ENCODE results near the gene TRIM52. TPM values are rescaled to one million over a fixed set of nuclear protein-coding genes. Genes with fewer than 3 reads are reported as not detected.

TRIM52 gene
- total RNA-seq, 1 donor from 2014 or later: 4.2 TPM

DNA sequence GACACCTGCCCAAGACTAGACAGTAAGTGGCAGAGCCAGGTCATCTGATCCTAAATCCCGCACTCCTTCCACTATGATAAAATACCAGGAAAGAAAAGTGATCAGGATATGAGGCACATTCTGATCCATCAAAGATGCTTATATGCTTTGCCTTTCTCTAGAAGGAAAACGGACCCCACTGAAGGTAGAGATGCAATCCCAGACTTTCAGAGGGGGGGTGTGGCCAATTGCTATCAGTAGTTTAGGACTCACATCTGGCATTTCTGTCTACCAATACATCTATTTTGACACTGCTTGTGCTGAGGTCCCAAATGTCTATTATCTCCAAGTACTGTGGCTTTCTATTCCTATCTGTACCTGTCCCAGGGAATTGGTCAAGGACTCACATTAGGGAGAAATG is 1.7 kb downstream of the TRIM52 start:
- Histone ChIP-seq H3K4me3 (ENCODE audit: low read length in 3 of 3) (peak overlapping the region; percentile 97 to 100 (median 98)), H3K9ac (ENCODE audit: low read depth in 1 of 3, low read length in 3 of 3) (peak overlapping the region; percentile 99)

DNA sequence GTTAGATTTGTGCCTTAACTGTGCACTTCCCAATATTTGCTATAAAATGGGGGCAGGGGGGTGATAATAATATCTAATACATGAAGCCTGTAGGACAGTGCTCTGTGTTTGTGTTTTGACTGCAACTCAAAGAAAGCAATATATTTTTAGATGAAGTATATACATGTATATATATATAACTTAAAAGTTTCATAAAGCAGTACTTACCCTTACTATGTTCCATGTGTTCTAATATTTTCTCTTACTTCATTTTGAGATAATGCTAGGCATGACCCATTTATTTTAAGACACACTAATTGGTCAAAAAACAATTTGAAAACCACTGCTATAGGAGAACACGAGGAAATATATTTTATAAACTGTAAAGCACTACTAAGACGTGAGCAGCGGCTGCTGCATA is 2.4 kb downstream of the TRIM52 start:
- peaks cover 10 to 13% (median 10%) of the 10 kb centered on the region in 3 donors for H3K36me3 ChIP-seq (ENCODE audit: control insufficient read depth in 3 of 3, insufficient read depth in 3 of 3, low read length in 3 of 3)
- H3K9me3 ChIP-seq (ENCODE audit: control insufficient read depth in 3 of 3, low read length in 3 of 3): no peaks in the 10 kb centered on the region
- peak overlapping the region; percentile 40 to 99 (median 99) for H3K9ac ChIP-seq (ENCODE audit: low read depth in 1 of 3, low read length in 3 of 3)
- peak overlapping the region; percentile 97 to 100 (median 98) for H3K4me3 ChIP-seq (ENCODE audit: low read length in 3 of 3)
- no peaks in the 10 kb centered on the region for H3K27me3 ChIP-seq (ENCODE audit: control insufficient read depth in 3 of 3, insufficient read depth in 3 of 3, low read length in 3 of 3)
- H3K4me1 ChIP-seq (ENCODE audit: control insufficient read depth in 3 of 3, insufficient read depth in 3 of 3, low read length in 3 of 3): peaks cover 45 to 62% (median 50%) of the 10 kb centered on the region in 3 donors
- no peak overlapping the region for H3K27ac ChIP-seq (ENCODE audit: low read depth, low read length)

More for the DNA sequence above, 1.7 kb downstream of the TRIM52 start:
- Histone ChIP-seq H3K4me1 (ENCODE audit: control insufficient read depth in 3 of 3, insufficient read depth in 3 of 3, low read length in 3 of 3) (peaks cover 45 to 60% (median 48%) of the 10 kb centered on the region in 3 donors), H3K27me3 (ENCODE audit: control insufficient read depth in 3 of 3, insufficient read depth in 3 of 3, low read length in 3 of 3) (no peaks in the 10 kb centered on the region), H3K36me3 (ENCODE audit: control insufficient read depth in 3 of 3, insufficient read depth in 3 of 3, low read length in 3 of 3) (peaks cover 14 to 15% (median 14%) of the 10 kb centered on the region in 3 donors), H3K9me3 (ENCODE audit: control insufficient read depth in 3 of 3, low read length in 3 of 3) (no peaks in the 10 kb centered on the region), H3K27ac (ENCODE audit: low read depth, low read length) (peak overlapping the region; percentile 100)

DNA sequence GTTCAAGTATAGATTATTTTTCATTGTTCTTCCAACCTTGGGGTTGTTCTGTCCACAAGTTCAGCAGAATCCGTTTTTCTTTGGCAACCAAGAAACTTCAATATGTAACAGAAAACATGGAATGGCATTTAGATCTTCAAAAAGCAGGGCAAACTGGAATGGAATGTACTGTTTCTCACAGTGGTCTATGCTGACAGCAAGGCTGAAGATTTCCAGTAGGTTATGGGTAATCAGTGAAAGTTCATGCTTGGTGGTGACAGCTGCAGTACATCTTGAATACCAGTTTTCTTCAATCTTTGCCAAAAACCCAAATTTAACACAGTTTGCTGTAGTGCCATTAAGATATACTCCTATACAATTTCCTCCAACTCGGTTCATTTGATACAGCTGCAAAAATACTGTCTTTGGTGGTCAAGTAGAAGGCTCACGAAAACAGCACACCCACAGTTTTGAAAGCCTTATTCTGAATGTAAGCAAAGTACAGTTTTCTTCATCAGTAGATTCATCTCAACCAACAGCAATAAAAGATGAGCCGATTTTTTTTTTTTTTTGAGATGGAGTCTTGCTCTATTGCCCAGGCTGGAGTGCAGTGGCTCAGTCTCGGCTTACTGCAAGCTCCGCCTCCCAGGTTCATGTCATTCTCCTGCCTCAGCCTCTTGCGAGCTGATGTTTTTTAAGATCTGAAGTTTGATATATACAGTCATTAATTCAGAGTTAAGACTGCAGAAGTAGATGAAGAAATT is 4.9 kb downstream of the TRIM52 start:
- H3K9ac ChIP-seq (ENCODE audit: low read depth in 1 of 3, low read length in 3 of 3): no peak overlapping the region
- no peaks in the 10 kb centered on the region for H3K9me3 ChIP-seq (ENCODE audit: control insufficient read depth in 3 of 3, low read length in 3 of 3)
- no peak overlapping the region for H3K27ac ChIP-seq (ENCODE audit: low read depth, low read length)
- H3K4me3 ChIP-seq (ENCODE audit: low read length in 3 of 3): no peak overlapping the region
- peaks cover 6 to 17% (median 12%) of the 10 kb centered on the region in 3 donors for H3K36me3 ChIP-seq (ENCODE audit: control insufficient read depth in 3 of 3, insufficient read depth in 3 of 3, low read length in 3 of 3)
- no peaks in the 10 kb centered on the region for H3K27me3 ChIP-seq (ENCODE audit: control insufficient read depth in 3 of 3, insufficient read depth in 3 of 3, low read length in 3 of 3)
- H3K4me1 ChIP-seq (ENCODE audit: control insufficient read depth in 3 of 3, insufficient read depth in 3 of 3, low read length in 3 of 3): peaks cover 53 to 67% (median 54%) of the 10 kb centered on the region in 3 donors

DNA sequence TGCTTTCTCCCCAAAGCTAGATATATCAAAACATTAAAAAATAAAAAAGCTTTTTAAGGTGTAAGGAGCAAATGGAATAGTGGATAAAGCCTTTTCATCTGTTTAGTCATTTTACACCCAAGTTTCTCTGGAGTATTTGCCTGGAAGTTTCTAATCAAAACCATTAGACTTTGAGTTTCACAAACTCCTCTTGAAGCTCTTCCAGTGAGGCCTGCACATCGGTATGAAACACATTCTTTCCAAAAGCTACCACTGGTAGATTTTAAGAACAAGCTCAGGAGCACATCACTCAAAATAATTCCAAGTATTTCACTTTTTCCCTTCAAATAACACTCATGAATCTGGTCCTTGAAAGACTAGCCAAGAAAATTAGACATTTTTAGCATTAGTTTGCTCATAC is 5.7 kb downstream of the TRIM52 start:
- Histone ChIP-seq H3K27ac (ENCODE audit: low read depth, low read length) (no peak overlapping the region), H3K4me3 (ENCODE audit: low read length in 3 of 3) (no peak overlapping the region), H3K9me3 (ENCODE audit: control insufficient read depth in 3 of 3, low read length in 3 of 3) (no peaks in the 10 kb centered on the region), H3K27me3 (ENCODE audit: control insufficient read depth in 3 of 3, insufficient read depth in 3 of 3, low read length in 3 of 3) (no peaks in the 10 kb centered on the region), H3K36me3 (ENCODE audit: control insufficient read depth in 3 of 3, insufficient read depth in 3 of 3, low read length in 3 of 3) (peaks cover 6 to 17% (median 10%) of the 10 kb centered on the region in 3 donors), H3K9ac (ENCODE audit: low read depth in 1 of 3, low read length in 3 of 3) (peak overlapping the region in 1 of 3 donors; percentile 4), H3K4me1 (ENCODE audit: control insufficient read depth in 3 of 3, insufficient read depth in 3 of 3, low read length in 3 of 3) (peaks cover 53 to 64% (median 57%) of the 10 kb centered on the region in 3 donors)

DNA sequence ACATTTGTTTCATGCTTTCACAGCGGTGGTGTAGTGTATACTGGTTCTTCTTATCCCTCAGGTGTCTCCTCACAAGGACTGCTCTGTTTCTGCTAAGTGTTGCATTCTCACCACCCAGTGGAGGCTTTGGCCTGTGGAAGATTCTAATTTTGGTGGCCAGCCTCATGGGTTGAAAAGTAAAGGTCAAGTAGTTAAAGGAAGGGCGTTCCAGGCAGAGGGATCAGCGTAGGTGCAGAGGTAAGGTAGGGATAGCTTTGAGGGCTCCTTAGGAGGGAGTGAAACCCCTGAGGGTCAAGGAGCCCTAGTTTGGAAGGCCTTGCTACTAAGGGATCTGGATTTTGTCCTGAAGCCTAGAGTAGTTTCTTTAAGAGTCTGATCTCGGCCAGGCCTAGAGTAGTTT is 12.7 kb downstream of the TRIM52 start:
- peak overlapping the region; percentile 55 to 81 (median 77) for H3K4me3 ChIP-seq (ENCODE audit: low read length in 3 of 3)
- no peaks in the 10 kb centered on the region for H3K9me3 ChIP-seq (ENCODE audit: control insufficient read depth in 3 of 3, low read length in 3 of 3)
- peaks cover 54 to 68% (median 66%) of the 10 kb centered on the region in 3 donors for H3K4me1 ChIP-seq (ENCODE audit: control insufficient read depth in 3 of 3, insufficient read depth in 3 of 3, low read length in 3 of 3)
- peak overlapping the region; percentile 97 for H3K27ac ChIP-seq (ENCODE audit: low read depth, low read length)
- peak overlapping the region; percentile 79 to 80 (median 79) for H3K9ac ChIP-seq (ENCODE audit: low read depth in 1 of 3, low read length in 3 of 3)
- peaks cover 4 to 5% (median 5%) of the 10 kb centered on the region in 3 donors for H3K36me3 ChIP-seq (ENCODE audit: control insufficient read depth in 3 of 3, insufficient read depth in 3 of 3, low read length in 3 of 3)
- no peaks in the 10 kb centered on the region for H3K27me3 ChIP-seq (ENCODE audit: control insufficient read depth in 3 of 3, insufficient read depth in 3 of 3, low read length in 3 of 3)

DNA sequence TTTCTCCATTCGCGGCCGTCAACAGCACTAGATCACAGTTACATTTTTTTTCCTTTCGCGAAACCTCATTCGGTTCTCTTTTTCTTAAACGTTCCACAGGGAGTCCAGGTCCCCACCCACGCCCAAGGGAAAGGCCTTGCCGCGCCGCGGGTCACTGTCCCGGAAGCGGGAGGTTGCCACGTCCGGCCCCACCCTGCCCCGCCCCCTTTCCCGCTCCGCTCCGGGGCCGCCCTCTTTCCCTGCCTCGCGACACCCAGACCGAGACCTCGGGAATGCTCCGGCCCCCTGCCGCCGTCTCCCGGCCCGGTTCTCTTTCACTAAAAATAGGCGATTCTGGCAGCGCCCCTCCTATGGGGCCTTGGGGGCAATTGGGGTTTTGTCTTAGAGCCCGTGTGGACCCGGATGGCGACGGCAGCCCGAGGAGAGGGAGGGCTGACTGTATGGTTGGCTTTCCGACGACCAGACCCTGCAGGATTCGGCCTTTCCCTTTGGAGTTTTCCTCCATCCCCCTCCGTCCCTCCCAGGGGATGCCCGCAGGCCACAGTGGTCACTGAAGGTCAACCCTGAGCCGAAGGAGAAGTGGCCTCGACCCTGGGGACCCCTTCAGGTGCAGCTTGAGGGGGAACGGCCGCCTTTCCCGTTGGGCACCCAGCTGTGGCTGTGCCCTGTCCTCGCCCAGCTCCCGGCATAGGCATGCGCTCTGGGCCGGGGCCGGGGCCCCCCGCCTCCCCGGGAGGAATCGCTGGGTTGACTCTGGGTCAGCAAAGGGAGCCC is 14.5 kb downstream of the TRIM52 start:
- Histone ChIP-seq H3K27ac (ENCODE audit: low read depth, low read length) (peak overlapping the region; percentile 97), H3K9ac (ENCODE audit: low read depth in 1 of 3, low read length in 3 of 3) (peak overlapping the region; percentile 97 to 99 (median 98)), H3K36me3 (ENCODE audit: control insufficient read depth in 3 of 3, insufficient read depth in 3 of 3, low read length in 3 of 3) (peaks cover 8 to 14% (median 12%) of the 10 kb centered on the region in 3 donors), H3K9me3 (ENCODE audit: control insufficient read depth in 3 of 3, low read length in 3 of 3) (no peaks in the 10 kb centered on the region), H3K4me3 (ENCODE audit: low read length in 3 of 3) (peak overlapping the region; percentile 96 to 98 (median 97)), H3K27me3 (ENCODE audit: control insufficient read depth in 3 of 3, insufficient read depth in 3 of 3, low read length in 3 of 3) (no peaks in the 10 kb centered on the region), H3K4me1 (ENCODE audit: control insufficient read depth in 3 of 3, insufficient read depth in 3 of 3, low read length in 3 of 3) (peaks cover 62 to 75% (median 74%) of the 10 kb centered on the region in 3 donors)

DNA sequence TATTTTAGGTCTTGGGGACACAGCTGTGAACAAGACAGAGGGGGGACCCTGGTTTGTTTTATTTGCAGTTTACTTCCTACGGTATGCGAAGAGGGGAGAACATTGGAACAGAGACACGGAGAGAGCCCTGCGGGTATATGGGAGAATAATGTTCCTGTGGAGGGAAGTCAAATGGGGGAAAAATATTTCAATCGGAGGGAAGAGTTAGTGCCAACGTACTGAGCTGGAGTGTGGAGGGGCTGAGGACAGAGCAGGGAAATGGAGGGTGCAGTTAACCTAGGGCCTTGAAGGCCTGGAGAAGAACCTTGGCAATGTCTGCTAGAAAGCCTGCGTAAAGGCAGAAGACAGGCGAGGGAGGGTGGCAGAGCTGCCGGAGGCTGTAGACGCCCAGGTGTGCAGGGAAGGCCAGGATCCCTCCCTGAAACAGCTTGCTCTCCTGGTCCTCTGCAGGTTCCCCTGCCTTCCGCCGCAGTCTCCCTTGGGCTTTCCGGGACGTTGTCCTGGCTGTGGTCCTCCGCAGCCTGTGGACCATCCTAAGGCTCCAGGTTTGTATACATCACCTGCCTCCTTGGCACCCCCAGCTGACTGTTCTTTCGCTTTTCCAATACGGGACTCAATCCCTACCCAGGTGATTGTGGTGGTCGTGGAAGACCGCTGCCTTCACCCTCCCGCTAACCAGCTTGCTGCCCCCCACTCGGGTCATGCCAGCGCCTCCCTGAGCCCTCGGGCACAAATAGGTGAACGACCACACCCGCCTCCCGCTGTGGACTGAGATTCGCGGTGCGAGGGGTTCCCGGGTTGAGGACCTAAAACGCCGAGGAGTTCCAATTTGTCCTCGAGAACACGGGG is 15.3 kb downstream of the TRIM52 start:
- Histone ChIP-seq H3K9me3 (ENCODE audit: control insufficient read depth in 3 of 3, low read length in 3 of 3) (no peaks in the 10 kb centered on the region), H3K4me3 (ENCODE audit: low read length in 3 of 3) (peak overlapping the region; percentile 96 to 98 (median 97)), H3K9ac (ENCODE audit: low read depth in 1 of 3, low read length in 3 of 3) (peak overlapping the region; percentile 96 to 99 (median 98)), H3K27ac (ENCODE audit: low read depth, low read length) (peak overlapping the region; percentile 97), H3K4me1 (ENCODE audit: control insufficient read depth in 3 of 3, insufficient read depth in 3 of 3, low read length in 3 of 3) (peaks cover 64 to 79% (median 71%) of the 10 kb centered on the region in 3 donors), H3K36me3 (ENCODE audit: control insufficient read depth in 3 of 3, insufficient read depth in 3 of 3, low read length in 3 of 3) (peaks cover 15 to 21% (median 17%) of the 10 kb centered on the region in 3 donors), H3K27me3 (ENCODE audit: control insufficient read depth in 3 of 3, insufficient read depth in 3 of 3, low read length in 3 of 3) (no peaks in the 10 kb centered on the region)

DNA sequence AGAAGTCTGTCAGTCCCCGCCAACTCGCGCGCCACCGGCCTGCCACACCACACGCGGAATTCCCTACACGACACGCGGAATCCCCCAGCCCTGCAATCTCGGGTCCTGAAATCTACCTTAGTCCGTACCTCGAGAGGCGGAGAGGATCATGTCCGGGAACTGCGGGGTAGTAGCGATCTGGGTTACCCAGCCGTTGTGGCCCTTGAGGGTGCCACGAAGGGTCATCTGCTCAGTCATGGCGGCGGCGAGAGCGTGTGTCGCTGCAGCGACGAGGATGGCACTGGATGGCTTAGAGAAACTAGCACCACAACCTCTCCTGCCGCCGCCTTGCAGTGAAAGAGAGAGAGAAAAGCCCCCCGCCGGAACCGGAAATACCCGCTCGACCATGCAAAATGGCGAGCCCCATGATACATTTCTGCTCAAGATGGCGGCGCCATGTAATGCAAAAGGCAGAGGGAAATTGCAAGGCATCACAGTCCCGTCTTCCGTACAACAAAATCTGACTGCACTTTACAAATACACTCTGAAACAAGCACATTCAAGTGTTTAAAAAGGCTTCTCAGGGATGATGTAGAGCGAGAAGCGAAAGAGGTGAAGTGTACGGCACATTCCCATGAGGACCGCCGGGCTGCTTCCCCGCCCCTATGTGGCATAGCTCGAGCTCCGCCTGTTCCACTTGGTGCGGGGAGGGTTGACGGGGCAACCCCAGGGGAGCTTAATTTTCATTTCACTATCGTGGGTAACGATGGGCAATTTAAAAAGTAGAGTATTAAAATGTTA is 17.2 kb downstream of the TRIM52 start, which contains the start of gene RACK1:
RACK1 (minus strand) TSS at position 343 of the 780 bp plus-strand sequence; CDS start at position 237, 106 bp downstream.
- Histone ChIP-seq H3K27ac (ENCODE audit: low read depth, low read length) (peak within 1 kb of the TSS; percentile 97), H3K4me1 (ENCODE audit: control insufficient read depth in 3 of 3, insufficient read depth in 3 of 3, low read length in 3 of 3) (peaks cover 51 to 67% (median 54%) of the 10 kb centered on the region in 3 donors), H3K4me3 (ENCODE audit: low read length in 3 of 3) (peak within 1 kb of the TSS; percentile 87 to 99 (median 98)), H3K27me3 (ENCODE audit: control insufficient read depth in 3 of 3, insufficient read depth in 3 of 3, low read length in 3 of 3) (no peaks in the 10 kb centered on the region), H3K9ac (ENCODE audit: low read depth in 1 of 3, low read length in 3 of 3) (peak within 1 kb of the TSS; percentile 96 to 99 (median 98)), H3K9me3 (ENCODE audit: control insufficient read depth in 3 of 3, low read length in 3 of 3) (no peaks in the 10 kb centered on the region), H3K36me3 (ENCODE audit: control insufficient read depth in 3 of 3, insufficient read depth in 3 of 3, low read length in 3 of 3) (peaks cover 26 to 28% (median 28%) of the 10 kb centered on the region in 3 donors)

Measured in skeletal muscle tissue (tissue), 4 donors.